ENCODE measurements around the gene LDAH.

Gene LDAH

GRCh38 chr2:20680744-20681375 lies 142.0 kb downstream of the LDAH start:
- DNase-seq (ENCODE audit: low spot score) = no peak

- DNase-seq (ENCODE audit: low spot score) = no peak
Measured at GRCh38 chr2:20678780-20679179, 144.1 kb downstream of the LDAH start.

GRCh38 chr2:20678086-20678395 lies 144.9 kb downstream of the LDAH start:
- no peak for DNase-seq (ENCODE audit: low spot score)

GRCh38 chr2:20677301-20678085 lies 145.4 kb downstream of the LDAH start:
- no peak for DNase-seq (ENCODE audit: low spot score)

GRCh38 chr2:20676353-20677215 lies 146.3 kb downstream of the LDAH start:
- peak; percentile 89 for DNase-seq (ENCODE audit: low spot score)

GRCh38 chr2:20675701-20676352 lies 147.1 kb downstream of the LDAH start:
- peak; percentile 82 for DNase-seq (ENCODE audit: low spot score)

GRCh38 chr2:20674974-20675679 lies 147.8 kb downstream of the LDAH start:
- no peak for DNase-seq (ENCODE audit: low spot score)

- DNase-seq (ENCODE audit: low spot score) = no peak
Measured at GRCh38 chr2:20674309-20674965, 148.5 kb downstream of the LDAH start.

GRCh38 chr2:20673686-20674308 lies 149.1 kb downstream of the LDAH start:
- no peak for DNase-seq (ENCODE audit: low spot score)

- no peak for DNase-seq (ENCODE audit: low spot score)
Measured at GRCh38 chr2:20672201-20672951, 150.5 kb downstream of the LDAH start.

GRCh38 chr2:20671736-20672080 lies 151.2 kb downstream of the LDAH start:
- DNase-seq (ENCODE audit: low spot score) = no peak

- no peak for DNase-seq (ENCODE audit: low spot score)
Measured at GRCh38 chr2:20671036-20671735, 151.7 kb downstream of the LDAH start.

GRCh38 chr2:20670315-20671035 lies 152.4 kb downstream of the LDAH start:
- DNase-seq (ENCODE audit: low spot score) = no peak

GRCh38 chr2:20669562-20670314 lies 153.2 kb downstream of the LDAH start:
- DNase-seq (ENCODE audit: low spot score) = no peak

- no peak for DNase-seq (ENCODE audit: low spot score)
Measured at GRCh38 chr2:20668871-20669475, 153.9 kb downstream of the LDAH start.

GRCh38 chr2:20668451-20668850 lies 154.4 kb downstream of the LDAH start:
- DNase-seq (ENCODE audit: low spot score) = no peak

GRCh38 chr2:20667531-20668401 lies 155.1 kb downstream of the LDAH start:
- peak; percentile 55 for DNase-seq (ENCODE audit: low spot score)
